SHP77 (cell line): ENCODE data around the gene LTB4R2.

Experiments used
- DNase-seq, 2 experiments: peaks; one replicate each; lab custom pipeline; 2025; lab: John Stamatoyannopoulos, UW

Gene LTB4R2

DNA sequence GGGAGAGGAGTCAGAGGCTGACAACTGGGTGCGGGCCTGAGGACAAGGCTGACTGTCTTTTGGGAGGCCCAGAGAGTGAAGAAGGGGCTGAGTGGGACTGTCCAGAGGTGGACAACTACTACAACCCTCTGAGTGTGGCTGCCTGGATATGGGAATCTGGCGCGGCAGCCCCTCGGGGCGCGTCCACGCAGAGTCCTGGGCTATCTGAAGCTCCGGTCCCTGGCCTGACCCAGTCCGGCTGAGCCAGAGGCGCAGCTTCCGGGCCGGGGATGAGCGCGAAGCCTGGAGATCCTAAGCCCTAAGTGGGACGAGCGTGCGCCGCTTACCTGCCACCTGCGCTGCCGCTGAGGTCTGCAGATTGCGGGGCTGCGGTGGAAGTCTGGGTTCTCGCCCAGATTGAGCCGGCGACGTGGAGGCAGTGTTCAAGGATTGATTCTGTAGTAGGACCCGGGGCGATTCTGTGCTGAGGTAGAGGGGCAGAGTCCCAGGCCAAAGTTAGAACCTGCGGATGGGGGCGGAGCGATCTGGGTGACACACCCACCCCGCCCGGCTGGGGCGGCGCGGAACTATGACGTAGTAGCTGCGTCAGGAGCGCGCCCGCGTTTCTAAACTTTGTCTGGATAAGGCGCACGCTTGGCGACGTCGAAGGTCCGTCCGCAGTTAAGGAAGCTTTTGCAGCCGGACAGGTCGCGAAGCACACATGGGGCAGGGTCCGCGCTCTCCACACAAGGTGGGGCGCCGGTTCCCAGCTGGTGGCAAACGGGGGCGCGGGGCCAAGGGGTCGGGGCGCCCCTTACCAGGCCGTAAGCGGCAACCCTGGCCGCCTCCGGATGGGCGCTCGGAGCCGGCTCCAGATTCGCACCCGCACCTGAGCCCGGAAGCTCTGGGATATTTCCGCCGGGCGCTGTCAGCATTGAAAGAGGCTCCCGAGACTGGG lies 10.4 kb upstream of the LTB4R2 start, which contains the start of the genes DHRS1 and NOP9:
Gene DHRS1, minus strand, starts transcription at position 526 of the 937 bp plus-strand sequence. CDS start 674 bp downstream, outside the sequence.
Gene NOP9, plus strand, starts transcription at position 596 of the 937 bp plus-strand sequence. Its CDS starts 105 bp downstream, at position 701.
- DNase-seq = peak; percentile 77 to 80

- DNase-seq = no peak
Measured at GRCh38 chr14:24300326-24300980, 9.5 kb upstream of the LTB4R2 start.

- DNase-seq = no peak
Measured at GRCh38 chr14:24304019-24304387, 5.9 kb upstream of the LTB4R2 start.

GRCh38 chr14:24307156-24307574 lies 2.8 kb upstream of the LTB4R2 start:
- DNase-seq = no peak

DNA sequence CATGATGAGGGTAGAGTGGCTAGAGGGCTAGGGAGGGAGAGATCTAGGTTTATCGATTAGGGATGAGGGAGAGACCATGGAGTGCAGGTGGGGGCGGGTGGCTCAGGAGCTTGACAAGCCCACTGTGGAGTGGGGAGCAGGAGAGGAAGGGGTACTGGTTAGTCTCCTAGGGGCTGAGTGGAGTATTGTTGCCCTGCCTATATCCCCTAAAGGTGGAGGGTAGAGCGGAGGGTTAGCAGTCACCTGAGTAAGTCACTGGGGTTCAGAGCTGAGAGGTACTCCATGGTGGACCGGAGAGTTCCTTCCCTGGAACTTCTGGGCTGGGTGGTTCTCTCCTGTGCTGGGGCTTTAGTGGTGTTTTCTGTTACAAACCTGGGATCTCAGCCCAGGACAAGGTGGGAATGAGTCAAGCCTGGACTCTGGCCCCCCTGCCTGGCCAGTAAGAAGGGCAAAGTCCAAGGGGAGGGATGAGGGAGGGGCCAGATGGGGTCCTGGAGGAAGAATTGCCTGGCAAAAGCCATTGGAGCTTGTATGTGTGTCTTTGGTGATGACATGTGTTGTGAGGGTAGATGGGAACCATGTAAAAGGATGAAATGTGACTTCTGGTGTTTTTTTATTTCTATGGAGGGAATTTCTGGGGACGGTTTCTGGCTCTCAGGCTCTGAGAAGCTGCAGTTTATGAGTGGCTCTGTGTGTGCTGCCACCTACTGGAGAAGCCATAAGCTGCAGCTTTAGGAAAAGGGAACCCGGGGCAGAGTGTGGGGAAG lies 2.2 kb upstream of the LTB4R2 start, which contains the start of gene CIDEB:
Gene CIDEB, minus strand, starts transcription at position 403 of the 767 bp plus-strand sequence. Its CDS starts 119 bp downstream, at position 284.
- peak; percentile 54 to 67 for DNase-seq

DNA sequence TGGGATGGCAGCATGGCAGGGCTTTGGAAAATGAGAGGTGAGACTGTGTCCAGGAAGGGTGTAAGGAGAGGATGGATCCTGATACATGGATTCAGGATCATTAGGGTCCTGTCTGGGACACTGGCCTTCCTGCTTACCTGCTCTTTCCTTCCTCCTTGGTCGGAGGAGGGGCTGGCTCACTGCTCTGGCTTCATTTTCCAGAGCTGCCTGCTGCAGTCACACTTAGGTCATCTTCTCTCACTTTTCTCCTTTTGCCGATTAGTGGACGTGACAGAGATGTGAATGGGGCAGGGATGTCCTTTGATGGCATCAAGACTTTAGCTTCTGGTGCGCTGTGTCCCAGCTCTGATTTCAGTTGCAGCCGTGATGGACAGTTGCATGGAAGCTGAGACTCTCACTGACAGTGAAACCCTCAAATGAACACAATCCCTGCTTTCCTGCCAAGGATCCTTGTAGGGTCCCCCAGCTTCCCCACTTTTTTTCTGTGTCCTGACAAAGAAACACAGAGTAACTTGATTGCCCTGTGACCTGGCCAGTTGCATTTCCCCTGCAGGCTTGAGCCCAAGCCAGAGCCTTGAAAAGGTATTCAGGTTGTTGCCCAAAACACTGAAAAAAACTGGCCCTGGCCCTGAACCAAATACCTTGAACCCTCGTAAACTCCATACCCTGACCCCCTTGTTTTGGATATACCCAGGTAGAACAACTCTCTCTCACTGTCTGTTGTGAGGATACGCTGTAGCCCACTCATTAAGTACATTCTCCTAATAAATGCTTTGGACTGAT lies 1.4 kb upstream of the LTB4R2 start:
- DNase-seq = no peak

DNA sequence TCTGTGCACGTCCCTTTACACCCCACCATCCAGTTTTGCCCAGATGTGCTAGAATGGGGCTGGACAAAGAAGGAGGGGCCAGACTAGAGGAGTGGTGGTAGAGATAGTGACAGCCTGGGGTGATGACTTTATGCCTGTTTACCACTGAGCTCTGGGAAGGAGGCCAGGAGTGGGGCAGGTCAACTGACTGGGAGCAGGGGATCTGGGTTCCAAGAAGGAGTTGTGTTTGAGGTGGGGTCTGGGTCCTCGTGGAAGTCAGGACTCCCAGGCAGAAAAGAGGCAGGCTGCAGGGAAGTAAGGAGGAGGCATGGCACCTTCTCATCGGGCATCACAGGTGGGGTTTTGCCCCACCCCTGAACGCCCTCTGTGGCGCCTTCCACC lies 315 bp downstream of the LTB4R2 start:
- no peak for DNase-seq

- DNase-seq = peak; percentile 80 to 85
Measured at GRCh38 chr14:24310646-24311604, 985 bp downstream of the LTB4R2 start, which contains the start of gene LTB4R. LTB4R (plus strand) TSS chr14:24311502; CDS start chr14:24315652, 4,150 bp downstream.

- no peak for DNase-seq
Measured at GRCh38 chr14:24311837-24312615, 2.1 kb downstream of the LTB4R2 start.

GRCh38 chr14:24312736-24313507 lies 3.0 kb downstream of the LTB4R2 start:
- no peak for DNase-seq

GRCh38 chr14:24313913-24314312 lies 4.0 kb downstream of the LTB4R2 start:
- DNase-seq = no peak

DNA sequence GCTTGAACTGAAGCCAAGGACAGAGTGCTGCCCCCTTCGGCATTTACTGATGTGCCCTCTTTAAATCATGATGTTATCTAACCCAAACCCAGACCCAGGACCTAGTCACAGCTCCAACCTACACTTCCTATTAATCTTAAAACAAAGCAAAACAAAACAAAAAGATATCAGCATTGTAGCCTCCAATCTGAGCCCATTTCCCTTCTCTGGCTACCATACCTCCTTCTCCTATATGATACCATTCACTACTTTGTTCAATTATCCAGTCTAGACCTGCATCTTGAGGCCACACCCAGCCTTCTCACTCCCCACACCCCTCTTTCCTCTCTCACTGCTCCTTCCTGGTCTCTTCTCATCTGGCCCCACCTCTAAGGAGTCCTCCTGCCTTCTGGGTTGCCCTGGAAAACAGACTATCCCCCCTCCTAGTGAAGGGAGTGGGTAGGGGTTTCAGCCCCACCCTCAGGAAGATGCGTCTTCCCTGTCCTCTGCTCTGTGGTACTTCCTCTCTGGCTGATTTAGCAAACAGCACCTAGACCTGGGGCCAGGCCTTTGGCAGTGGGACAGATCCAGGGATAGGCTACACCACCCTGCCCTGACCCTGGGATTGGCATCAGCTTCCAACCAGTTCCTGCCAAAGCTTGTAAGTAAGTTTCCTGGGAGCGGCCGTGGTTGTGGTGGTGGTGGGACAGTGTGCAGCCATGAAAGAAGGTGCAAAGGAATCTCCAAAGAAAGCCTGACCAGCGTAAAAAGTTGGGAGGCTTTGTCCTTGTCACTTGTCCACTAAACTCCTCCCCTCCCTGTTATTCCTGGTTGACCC lies 4.6 kb downstream of the LTB4R2 start:
- no peak for DNase-seq

DNA sequence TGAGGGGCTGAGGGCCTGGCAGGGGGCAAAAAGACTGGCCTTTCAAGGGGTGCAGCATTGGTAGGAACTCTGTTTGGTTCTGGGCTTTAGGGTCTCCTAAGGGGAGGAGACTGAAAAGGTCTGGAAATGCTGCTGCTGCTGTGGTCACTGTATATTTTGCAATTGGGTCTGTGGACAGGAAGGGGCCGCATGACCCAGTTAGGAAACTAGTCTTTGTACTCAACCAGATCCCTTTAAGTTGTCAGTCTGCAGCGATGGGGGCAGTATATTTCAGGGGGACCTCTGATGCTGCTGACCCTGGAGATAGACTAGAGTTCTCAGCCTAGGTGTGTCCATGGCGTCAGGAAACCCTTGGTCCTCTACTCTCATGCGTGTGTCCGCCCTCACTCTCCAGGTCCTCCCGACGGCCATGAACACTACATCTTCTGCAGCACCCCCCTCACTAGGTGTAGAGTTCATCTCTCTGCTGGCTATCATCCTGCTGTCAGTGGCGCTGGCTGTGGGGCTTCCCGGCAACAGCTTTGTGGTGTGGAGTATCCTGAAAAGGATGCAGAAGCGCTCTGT lies 5.4 kb downstream of the LTB4R2 start:
- no peak for DNase-seq

DNA sequence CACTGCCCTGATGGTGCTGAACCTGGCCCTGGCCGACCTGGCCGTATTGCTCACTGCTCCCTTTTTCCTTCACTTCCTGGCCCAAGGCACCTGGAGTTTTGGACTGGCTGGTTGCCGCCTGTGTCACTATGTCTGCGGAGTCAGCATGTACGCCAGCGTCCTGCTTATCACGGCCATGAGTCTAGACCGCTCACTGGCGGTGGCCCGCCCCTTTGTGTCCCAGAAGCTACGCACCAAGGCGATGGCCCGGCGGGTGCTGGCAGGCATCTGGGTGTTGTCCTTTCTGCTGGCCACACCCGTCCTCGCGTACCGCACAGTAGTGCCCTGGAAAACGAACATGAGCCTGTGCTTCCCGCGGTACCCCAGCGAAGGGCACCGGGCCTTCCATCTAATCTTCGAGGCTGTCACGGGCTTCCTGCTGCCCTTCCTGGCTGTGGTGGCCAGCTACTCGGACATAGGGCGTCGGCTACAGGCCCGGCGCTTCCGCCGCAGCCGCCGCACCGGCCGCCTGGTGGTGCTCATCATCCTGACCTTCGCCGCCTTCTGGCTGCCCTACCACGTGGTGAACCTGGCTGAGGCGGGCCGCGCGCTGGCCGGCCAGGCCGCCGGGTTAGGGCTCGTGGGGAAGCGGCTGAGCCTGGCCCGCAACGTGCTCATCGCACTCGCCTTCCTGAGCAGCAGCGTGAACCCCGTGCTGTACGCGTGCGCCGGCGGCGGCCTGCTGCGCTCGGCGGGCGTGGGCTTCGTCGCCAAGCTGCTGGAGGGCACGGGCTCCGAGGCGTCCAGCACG lies 6.1 kb downstream of the LTB4R2 start:
- DNase-seq = no peak

GRCh38 chr14:24316597-24316950 lies 6.6 kb downstream of the LTB4R2 start:
- DNase-seq = no peak

DNA sequence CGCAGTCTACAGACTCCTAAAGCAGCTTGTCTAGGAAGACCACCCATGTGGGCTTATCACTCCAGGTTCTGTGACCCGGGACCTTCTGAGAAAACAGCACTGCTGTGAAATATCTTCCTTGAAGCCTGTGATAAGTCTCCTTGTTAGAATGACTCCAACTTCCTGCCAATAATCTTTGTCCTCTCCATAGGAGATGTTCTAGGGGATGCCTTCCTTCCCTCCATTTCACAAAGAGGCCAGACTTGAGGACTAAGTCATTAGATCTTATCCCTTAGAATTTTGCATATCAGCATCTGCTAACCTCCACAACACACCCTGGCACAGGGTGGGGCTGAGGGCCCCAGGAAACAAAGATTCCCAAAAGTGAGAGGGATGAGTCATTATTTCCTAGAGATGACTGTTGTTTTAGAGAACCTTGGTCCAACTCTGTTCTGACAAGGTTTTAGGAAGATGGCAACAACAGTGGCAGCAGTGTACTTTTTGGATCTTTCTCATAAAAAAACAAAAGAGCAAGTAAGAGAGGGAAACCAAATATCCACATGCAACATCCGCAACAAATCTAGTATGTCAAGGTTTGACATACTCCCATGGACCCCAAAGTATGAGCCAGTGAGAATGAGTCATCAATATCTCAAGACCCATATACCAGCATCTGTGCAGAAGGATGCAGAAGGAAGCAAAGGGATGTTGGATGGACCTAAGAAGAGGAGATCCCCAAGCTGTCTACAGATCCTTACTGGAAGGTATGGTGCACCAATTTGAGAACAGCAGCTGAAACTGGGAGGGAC lies 7.4 kb downstream of the LTB4R2 start:
- no peak for DNase-seq
